Fibroblast of lung (primary cell): Measurements from ENCODE around the gene REEP2.

ENCODE experiments used
- EZH2 ChIP-seq: IDR thresholded peaks from 2 replicates; pipeline ENCODE4 v1.5.1; 2012; ENCODE audit warnings: low read length, control low read depth, mild to moderate bottlenecking; ENCODE audit errors: missing control alignments
- TF ChIP-seq, protein P1 (sequence below), 2 donors: IDR thresholded peaks in 1 of 2; conservative IDR thresholded peaks in 1 of 2; 1 replicate in 1 of 2; 2 replicates in 1 of 2; pipeline ENCODE4 v1.5.1; 2011 to 2012; ENCODE audit warnings: low read length in 2 of 2, control low read depth in 1 of 2, inconsistent platforms in 1 of 2, low read depth in 1 of 2, mild to moderate bottlenecking in 1 of 2

DNA sequence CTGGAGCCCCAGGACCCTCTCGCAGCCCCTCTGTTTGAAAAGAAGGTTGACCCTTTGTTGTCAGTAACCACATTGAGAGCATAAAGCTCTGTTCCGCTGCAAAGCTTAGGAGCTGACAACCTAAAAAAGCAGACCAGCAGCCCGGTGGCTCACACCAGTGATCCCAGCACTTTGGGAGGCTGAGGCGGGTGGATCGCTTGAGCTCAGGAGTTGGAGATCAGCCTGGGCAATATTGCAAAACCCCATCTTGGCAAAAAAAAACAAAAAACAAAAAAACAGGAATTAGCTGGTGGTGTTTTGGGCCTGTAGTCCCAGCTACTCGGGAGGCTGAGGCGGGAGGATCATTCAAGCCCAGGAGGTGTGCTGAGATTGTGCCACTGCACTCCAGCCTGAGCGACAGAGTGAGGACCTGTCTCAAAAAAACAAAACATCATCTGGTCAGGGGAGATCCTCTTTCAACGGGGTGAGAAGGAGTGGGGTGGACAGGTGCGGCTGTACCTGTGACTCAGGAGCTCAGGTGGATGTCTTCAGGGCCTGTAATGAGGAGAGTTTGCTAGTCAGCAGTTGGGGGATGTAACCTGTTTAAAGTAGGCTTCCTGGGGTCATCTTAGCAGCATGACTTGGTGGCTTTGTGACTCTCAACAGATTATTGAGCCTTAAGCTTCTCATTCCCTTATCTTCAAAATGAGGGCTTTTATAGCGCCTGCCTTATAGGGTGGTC, 694 bp upstream of the REEP2 start:
- TF ChIP-seq, protein P1, sequence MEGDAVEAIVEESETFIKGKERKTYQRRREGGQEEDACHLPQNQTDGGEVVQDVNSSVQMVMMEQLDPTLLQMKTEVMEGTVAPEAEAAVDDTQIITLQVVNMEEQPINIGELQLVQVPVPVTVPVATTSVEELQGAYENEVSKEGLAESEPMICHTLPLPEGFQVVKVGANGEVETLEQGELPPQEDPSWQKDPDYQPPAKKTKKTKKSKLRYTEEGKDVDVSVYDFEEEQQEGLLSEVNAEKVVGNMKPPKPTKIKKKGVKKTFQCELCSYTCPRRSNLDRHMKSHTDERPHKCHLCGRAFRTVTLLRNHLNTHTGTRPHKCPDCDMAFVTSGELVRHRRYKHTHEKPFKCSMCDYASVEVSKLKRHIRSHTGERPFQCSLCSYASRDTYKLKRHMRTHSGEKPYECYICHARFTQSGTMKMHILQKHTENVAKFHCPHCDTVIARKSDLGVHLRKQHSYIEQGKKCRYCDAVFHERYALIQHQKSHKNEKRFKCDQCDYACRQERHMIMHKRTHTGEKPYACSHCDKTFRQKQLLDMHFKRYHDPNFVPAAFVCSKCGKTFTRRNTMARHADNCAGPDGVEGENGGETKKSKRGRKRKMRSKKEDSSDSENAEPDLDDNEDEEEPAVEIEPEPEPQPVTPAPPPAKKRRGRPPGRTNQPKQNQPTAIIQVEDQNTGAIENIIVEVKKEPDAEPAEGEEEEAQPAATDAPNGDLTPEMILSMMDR (conservative IDR thresholded peaks at IDR 0.05 in 1 of 2, IDR thresholded peaks at IDR 0.05 in 1 of 2; ENCODE audit: low read depth in 1 of 2, low read length in 2 of 2), result no peak
- TF ChIP-seq EZH2, result no peak
